Choroid plexus epithelial cell (primary cell): ENCODE data around the gene EPG5.
"Not testable (repeated sequence)": the region's sequence is repeated elsewhere in the genome, so short reads cannot be mapped to it uniquely, and the experiment has no call there.

Source experiments
- DNase-seq: peaks from one replicate; pipeline ENCODE4 v3.0.0-alpha.2; 2010; ENCODE audit warnings: low read depth
- H3K4me3 ChIP-seq: 2 replicates; pipeline ENCODE4 v1.5.1; 2011; ENCODE audit warnings: low read depth, mild to moderate bottlenecking, control low read depth, low read length, moderate library complexity
- TF ChIP-seq, protein P1 (sequence below): conservative IDR thresholded peaks from 2 replicates; pipeline ENCODE4 v1.5.1; 2011; ENCODE audit warnings: low read depth, mild to moderate bottlenecking, control low read depth, inconsistent platforms, low read length, moderate library complexity

The EPG5 gene

DNA sequence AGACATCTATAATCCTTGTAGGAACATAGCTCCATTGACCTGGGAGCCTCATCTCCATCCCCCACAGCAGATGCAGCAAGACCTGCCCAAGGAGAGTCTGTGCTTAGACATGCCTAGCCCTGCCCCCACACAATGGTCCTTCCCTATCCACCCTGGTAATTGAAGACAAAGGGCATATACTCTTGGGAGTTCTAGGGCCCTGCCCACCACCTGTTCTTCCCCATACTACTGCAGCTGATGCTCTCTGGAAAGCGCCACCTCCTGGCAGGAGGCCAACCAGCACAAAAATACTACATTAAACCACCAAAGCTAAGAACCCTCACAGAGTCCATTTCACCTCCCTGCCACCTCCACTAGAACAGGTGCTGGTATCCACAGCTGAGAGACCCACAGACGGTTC, 160.0 kb downstream of the EPG5 start:
- DNase-seq, H3K4me3 ChIP-seq: not testable (repeated sequence)
- TF ChIP-seq, protein P1, sequence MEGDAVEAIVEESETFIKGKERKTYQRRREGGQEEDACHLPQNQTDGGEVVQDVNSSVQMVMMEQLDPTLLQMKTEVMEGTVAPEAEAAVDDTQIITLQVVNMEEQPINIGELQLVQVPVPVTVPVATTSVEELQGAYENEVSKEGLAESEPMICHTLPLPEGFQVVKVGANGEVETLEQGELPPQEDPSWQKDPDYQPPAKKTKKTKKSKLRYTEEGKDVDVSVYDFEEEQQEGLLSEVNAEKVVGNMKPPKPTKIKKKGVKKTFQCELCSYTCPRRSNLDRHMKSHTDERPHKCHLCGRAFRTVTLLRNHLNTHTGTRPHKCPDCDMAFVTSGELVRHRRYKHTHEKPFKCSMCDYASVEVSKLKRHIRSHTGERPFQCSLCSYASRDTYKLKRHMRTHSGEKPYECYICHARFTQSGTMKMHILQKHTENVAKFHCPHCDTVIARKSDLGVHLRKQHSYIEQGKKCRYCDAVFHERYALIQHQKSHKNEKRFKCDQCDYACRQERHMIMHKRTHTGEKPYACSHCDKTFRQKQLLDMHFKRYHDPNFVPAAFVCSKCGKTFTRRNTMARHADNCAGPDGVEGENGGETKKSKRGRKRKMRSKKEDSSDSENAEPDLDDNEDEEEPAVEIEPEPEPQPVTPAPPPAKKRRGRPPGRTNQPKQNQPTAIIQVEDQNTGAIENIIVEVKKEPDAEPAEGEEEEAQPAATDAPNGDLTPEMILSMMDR = peak; percentile 2

DNA sequence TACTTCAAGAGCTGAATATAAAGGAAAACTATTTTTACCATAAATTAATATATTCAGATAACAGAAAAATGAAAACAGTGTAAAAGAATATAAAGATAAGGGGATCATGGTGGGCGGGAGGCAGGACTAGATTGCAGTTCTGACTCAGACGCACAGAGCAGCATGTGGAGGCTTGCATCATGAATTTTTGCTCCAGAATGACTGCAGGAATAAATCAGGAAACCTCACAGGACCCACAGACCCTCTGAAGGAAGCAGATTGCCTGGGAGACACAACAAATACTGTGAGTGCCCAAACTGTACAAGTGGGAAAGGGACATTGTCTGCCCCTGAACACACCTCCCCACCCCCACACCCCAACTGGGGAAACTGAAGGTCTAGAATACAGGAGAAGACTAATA, 160.9 kb downstream of the EPG5 start:
- H3K4me3 ChIP-seq = no peak overlapping the region
- TF ChIP-seq, protein P1 = no peak
- peak; percentile 61 for DNase-seq

GRCh38 chr18:45805551-45805950, 161.6 kb downstream of the EPG5 start:
- no peak for DNase-seq
- no peak overlapping the region for H3K4me3 ChIP-seq
- TF ChIP-seq, protein P1 = no peak

DNA sequence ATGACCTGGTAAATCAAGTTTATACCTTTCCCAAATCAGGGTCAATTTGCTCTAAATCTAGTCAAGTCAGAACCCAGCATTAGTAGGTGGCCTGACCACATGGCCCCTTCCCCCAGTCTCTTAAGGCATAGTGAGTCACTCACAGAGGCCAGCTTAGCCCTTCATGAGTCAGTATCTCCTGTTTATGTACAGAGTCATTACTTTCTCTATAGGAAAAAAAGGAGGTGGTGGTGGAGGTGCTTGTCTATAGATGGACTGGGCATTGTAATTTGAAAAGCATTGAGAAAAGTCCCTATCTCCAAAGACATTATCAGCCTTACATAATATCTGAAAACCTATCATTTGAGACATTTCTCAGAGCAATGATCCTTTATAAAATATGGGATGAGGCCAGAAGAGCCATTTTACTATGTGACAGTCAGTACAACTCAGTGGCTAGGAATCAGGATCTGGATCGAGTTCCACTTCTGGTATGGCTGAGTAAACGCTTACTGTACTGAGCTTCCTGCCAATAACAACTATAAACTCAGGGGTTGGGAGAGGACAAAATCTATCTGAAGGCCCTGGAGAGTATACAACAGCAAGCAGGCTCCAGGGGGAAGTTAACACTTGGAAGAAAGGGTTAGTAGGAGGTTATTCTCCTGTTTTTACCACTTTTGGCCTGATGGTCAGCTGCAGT, 164.2 kb downstream of the EPG5 start:
- peak; percentile 97 for DNase-seq
- no peak overlapping the region for H3K4me3 ChIP-seq
- TF ChIP-seq, protein P1 = no peak

GRCh38 chr18:45801416-45802004, 165.6 kb downstream of the EPG5 start:
- DNase-seq = no peak
- TF ChIP-seq, protein P1 = no peak
- H3K4me3 ChIP-seq = no peak overlapping the region
